H1 (cell line): ENCODE data around the gene HSPBP1. TPM values are rescaled to one million over a fixed set of nuclear protein-coding genes. Genes with fewer than 3 reads are reported as not detected.

Experiments
- CTCF ChIA-PET: fragments of 300-600 bp; sonication (Branson Sonifier 250); formaldehyde crosslinking; loops from one replicate; lab custom pipeline; 2021; ENCODE audit not compliant: partially characterized antibody; lab: Charles Lee
- POLR2A ChIA-PET: fragments of 300-600 bp; sonication (Branson Sonifier 250); formaldehyde crosslinking; loops from one replicate; lab custom pipeline; 2021; ENCODE audit warnings: inconsistent platforms; ENCODE audit not compliant: partially characterized antibody; lab: Charles Lee
- DNase-seq, 2 experiments: peaks; one replicate each; pipeline versions ENCODE4 v3.0.0 to v3.0.0-alpha.2; 2010 to 2022; ENCODE audit warnings: low spot score in 2 of 2, low read depth in 1 of 2, mixed read lengths in 1 of 2
- FAIRE-seq: peaks from 2 replicates; lab custom pipeline; 2011; peaks lifted over from hg19 to GRCh38; lab: Jason Lieb, UNC
- H2AFZ ChIP-seq: 2 replicates; pipeline ENCODE4 v1.8.1; 2012; ENCODE audit warnings: low read length, inconsistent platforms
- H2AK5ac ChIP-seq: 2 replicates; pipeline ENCODE4 v1.6.1; 2013; ENCODE audit warnings: low read depth, low read length
- H2BK120ac ChIP-seq: replicated peaks from 2 replicates; pipeline ENCODE3; 2013; ENCODE audit warnings: low read depth, low read length, inconsistent platforms
- H2BK12ac ChIP-seq: 2 replicates; pipeline ENCODE4 v1.6.1; 2013; ENCODE audit warnings: low read depth, low read length
- H2BK15ac ChIP-seq: 2 replicates; pipeline ENCODE4 v1.6.1; 2013; ENCODE audit warnings: low read length
- H2BK20ac ChIP-seq: 2 replicates; pipeline ENCODE4 v1.6.1; 2013; ENCODE audit warnings: low read length
- H2BK5ac ChIP-seq: 2 replicates; pipeline ENCODE4 v1.6.1; 2013; ENCODE audit warnings: low read depth, low read length
- H3K14ac ChIP-seq: 2 replicates; pipeline ENCODE4 v1.6.1; 2013; ENCODE audit warnings: inconsistent platforms; ENCODE audit not compliant: insufficient read length
- H3K18ac ChIP-seq: 2 replicates; pipeline ENCODE4 v1.6.1; 2013; ENCODE audit warnings: low read length; ENCODE audit errors: extremely low read depth
- H3K23ac ChIP-seq: 2 replicates; pipeline ENCODE4 v1.6.1; 2013; ENCODE audit warnings: inconsistent platforms; ENCODE audit not compliant: insufficient read length
- H3K23me2 ChIP-seq: 2 replicates; pipeline ENCODE4 v1.6.1; 2013; ENCODE audit warnings: low read depth, low read length
- H3K27ac ChIP-seq: 2 replicates; pipeline ENCODE4 v1.6.1; 2011; ENCODE audit warnings: low read depth, low read length, inconsistent platforms
- H3K27me3 ChIP-seq, 4 experiments: replicated peaks in 1 of 4; 1 replicate in 1 of 4; 2 replicates in 3 of 4; pipeline versions ENCODE4 v1.6.1 to v1.8.1; 2011 to 2013; ENCODE audit warnings: low read length in 3 of 4, mild to moderate bottlenecking in 3 of 4, inconsistent platforms in 2 of 4, mixed read lengths in 2 of 4, moderate library complexity in 1 of 4; ENCODE audit not compliant: control insufficient read depth in 3 of 4, insufficient read depth in 3 of 4; ENCODE audit errors: extremely low read depth in 1 of 4
- H3K36me3 ChIP-seq, 4 experiments: 2 replicates each; pipeline versions ENCODE4 v1.6.1 to v1.8.1; 2011 to 2013; ENCODE audit warnings: mild to moderate bottlenecking in 4 of 4, low read length in 3 of 4, moderate library complexity in 2 of 4, control low read depth in 1 of 4, inconsistent platforms in 1 of 4; ENCODE audit not compliant: insufficient read depth in 4 of 4, control insufficient read depth in 2 of 4
- H3K4ac ChIP-seq: replicated peaks from 2 replicates; pipeline ENCODE3; 2013; ENCODE audit warnings: low read length, low read depth, mixed read lengths, inconsistent platforms; ENCODE audit not compliant: insufficient read length
- H3K4me1 ChIP-seq, 4 experiments: replicated peaks in 1 of 4; 1 replicate in 1 of 4; 2 replicates in 3 of 4; pipeline versions ENCODE4 v1.6.1 to v1.8.1; 2011 to 2013; ENCODE audit warnings: low read length in 3 of 4, inconsistent platforms in 2 of 4, mixed read lengths in 1 of 4; ENCODE audit not compliant: insufficient read depth in 4 of 4, control insufficient read depth in 3 of 4
- H3K4me2 ChIP-seq, 2 experiments: 2 replicates each; pipeline versions ENCODE4 v1.6.1 to v1.8.1; 2011 to 2013; ENCODE audit warnings: low read depth in 2 of 2, low read length in 2 of 2, control low read depth in 1 of 2, inconsistent platforms in 1 of 2, mild to moderate bottlenecking in 1 of 2; ENCODE audit not compliant: insufficient read depth in 1 of 2
- H3K4me3 ChIP-seq, 4 experiments: fragments of 200-600, 300-600 bp in 1 of 4; sonication (generic), shearing (Covaris generic), sonication (Bioruptor Twin) in 1 of 4; 2 replicates each; pipeline versions ENCODE4 v1.5.1 to v1.8.1; 2011 to 2016; ENCODE audit warnings: low read length in 4 of 4, low read depth in 3 of 4, control low read depth in 2 of 4, inconsistent platforms in 2 of 4, mild to moderate bottlenecking in 2 of 4, mixed read lengths in 1 of 4, moderate library complexity in 1 of 4; ENCODE audit not compliant: insufficient read depth in 2 of 4; ENCODE audit errors: extremely low read depth in 1 of 4
- H3K56ac ChIP-seq: replicated peaks from 2 replicates; pipeline ENCODE3; 2013; ENCODE audit warnings: low read depth, mild to moderate bottlenecking, mixed read lengths, low read length, inconsistent platforms; ENCODE audit not compliant: insufficient read length
- H3K79me1 ChIP-seq: 2 replicates; pipeline ENCODE4 v1.6.1; 2013; ENCODE audit warnings: low read depth, low read length, control low read depth
- H3K79me2 ChIP-seq, 2 experiments: 2 replicates each; pipeline versions ENCODE4 v1.6.1 to v1.8.1; 2012 to 2013; ENCODE audit warnings: low read length in 2 of 2, mild to moderate bottlenecking in 2 of 2, inconsistent platforms in 1 of 2; ENCODE audit not compliant: insufficient read depth in 2 of 2, control insufficient read depth in 1 of 2
- H3K9ac ChIP-seq, 4 experiments: replicated peaks in 1 of 4; 1 replicate in 1 of 4; 2 replicates in 3 of 4; pipeline versions ENCODE4 v1.6.1 to v1.8.1; 2011 to 2013; ENCODE audit warnings: low read depth in 3 of 4, low read length in 3 of 4, control low read depth in 2 of 4, mild to moderate bottlenecking in 2 of 4, moderate library complexity in 2 of 4, inconsistent platforms in 1 of 4; ENCODE audit errors: extremely low read depth in 1 of 4
- H3K9me3 ChIP-seq, 2 experiments: 2 replicates each; pipeline versions ENCODE4 v1.6.1 to v1.8.1; 2012 to 2013; ENCODE audit warnings: mild to moderate bottlenecking in 2 of 2, moderate library complexity in 2 of 2, control low read depth in 1 of 2, inconsistent platforms in 1 of 2, low read depth in 1 of 2, low read length in 1 of 2, mixed read lengths in 1 of 2; ENCODE audit not compliant: insufficient read depth in 2 of 2
- H4K20me1 ChIP-seq, 2 experiments: replicated peaks in 1 of 2; 2 replicates each; pipeline versions ENCODE3 to v1.8.1; 2011 to 2013; ENCODE audit warnings: inconsistent platforms in 2 of 2, low read length in 2 of 2, mild to moderate bottlenecking in 1 of 2; ENCODE audit not compliant: insufficient read depth in 2 of 2, control insufficient read depth in 1 of 2
- H4K5ac ChIP-seq: 2 replicates; pipeline ENCODE4 v1.6.1; 2013; ENCODE audit warnings: low read length, low read depth, mixed read lengths, inconsistent platforms; ENCODE audit not compliant: insufficient read length
- H4K8ac ChIP-seq: 2 replicates; pipeline ENCODE4 v1.8.0; 2013; ENCODE audit warnings: mild to moderate bottlenecking, moderate library complexity, low read length, inconsistent platforms; ENCODE audit not compliant: insufficient read depth; ENCODE audit errors: extremely low read depth
- H4K91ac ChIP-seq: replicated peaks from 2 replicates; pipeline ENCODE3; 2013; ENCODE audit warnings: low read length, mixed read lengths, inconsistent platforms; ENCODE audit not compliant: insufficient read length
- WGBS, 2 experiments: shearing (Covaris generic) in 1 of 2; methylation state at CpG; one replicate each; pipeline versions ENCODE4 v1.1.6 to v1.1.7; 2013 to 2015; ENCODE audit warnings: low lambda C conversion rate in 2 of 2, mixed read lengths in 2 of 2, inconsistent platforms in 1 of 2, low coverage in 1 of 2, missing lambda C conversion rate in 1 of 2; ENCODE audit not compliant: insufficient replicate concordance in 2 of 2, insufficient coverage in 1 of 2, insufficient read length in 1 of 2; ENCODE audit errors: extremely low coverage in 1 of 2, missing lambda C conversion rate in 1 of 2; 5-methylcytosine and 5-hydroxymethylcytosine counted together
- polyA plus RNA-seq, 7 experiments: library from polyadenylated mRNA; depleted of rRNA in 3 of 7; stranded (reverse) in 5 of 7; unstranded in 2 of 7; fragments of >200 nt in 5 of 7; fragments of 200-250 nt in 2 of 7; gene quantifications; 1 replicate in 5 of 7; 2 replicates in 1 of 7; 4 replicates in 1 of 7; pipeline versions ENCODE4 v1.2.1 to v1.2.3, GENCODE V29; 2011 to 2013; ENCODE audit warnings: missing spikeins in 2 of 7, mixed read lengths in 2 of 7
- total RNA-seq: library from RNA; stranded (reverse); fragmentation: NEBNext Ultra II Directional; extraction: Animal tissue kit (Norgen Biotek cat#: 25700); gene quantifications from 2 replicates; pipeline ENCODE4 v1.2.1, GENCODE V29; 2021

The HSPBP1 gene
- total and polyA plus RNA-seq, 2 of the 8 experiments (the other 6 are each of a cell fraction or from before 2014, with no cell fraction given), result 63.4 to 100 TPM

- no peak overlapping the region for H2AFZ ChIP-seq
- no peaks in the 10 kb centered on the region for H3K79me1 ChIP-seq
- no peaks in the 10 kb centered on the region for H3K36me3 ChIP-seq
- no peak overlapping the region for H3K56ac ChIP-seq
- FAIRE-seq, result no peak
- no peak overlapping the region for H3K23ac ChIP-seq
- POLR2A ChIA-PET, result interaction anchor here (0.6 kb wide), 1 partner anchor 247 kb away, joined by 3 read pairs; no protein-coding TSS in a partner anchor
- H4K91ac ChIP-seq, result no peak overlapping the region
- H3K4me1 ChIP-seq, result no peaks in the 10 kb centered on the region
- H3K4me3 ChIP-seq, result no peak overlapping the region
- H3K4ac ChIP-seq, result no peak overlapping the region
- WGBS, 2 experiments, result 94% methylated on average over 17 of the region's 17 CpGs; no CpG with 5 or more reads in 1 of the 2 experiments
- H3K4me2 ChIP-seq, result no peak overlapping the region
- no peak overlapping the region for H2BK15ac ChIP-seq
- no peak overlapping the region for H3K27ac ChIP-seq
- no peaks in the 10 kb centered on the region for H3K23me2 ChIP-seq
- no peak overlapping the region for H2BK20ac ChIP-seq
- no peak overlapping the region for H2BK120ac ChIP-seq
- H4K20me1 ChIP-seq, result peaks cover 3 to 9% of the 10 kb centered on the region in 2 experiments
- H3K79me2 ChIP-seq, result no peaks in the 10 kb centered on the region
- H4K8ac ChIP-seq, result no peak overlapping the region; the same call in 1 of the 2 replicates
- DNase-seq, result no peak
- H2BK12ac ChIP-seq, result no peak overlapping the region
- CTCF ChIA-PET, result no interaction called here
- no peak overlapping the region for H4K5ac ChIP-seq
- peaks cover 4 to 6% of the 10 kb centered on the region in 2 experiments; a peak in 3 of 4 replicates for H3K9me3 ChIP-seq
- no peaks in the 10 kb centered on the region for H3K27me3 ChIP-seq
- H3K14ac ChIP-seq, result no peak overlapping the region
- H3K9ac ChIP-seq, result no peak overlapping the region
- H2BK5ac ChIP-seq, result peak overlapping the region; percentile 83
- H3K18ac ChIP-seq, result no peak overlapping the region
- no peak overlapping the region for H2AK5ac ChIP-seq
Observed at GRCh38 chr19:55223291-55224037, 56.4 kb downstream of the HSPBP1 start.
